Activated gamma-delta T cell treated with Interleukin-2 at 50 U/mL for 16 hours (primary cell): ENCODE results near the gene C1orf216.
"Not testable (repeated sequence)": the region's sequence is repeated elsewhere in the genome, so short reads cannot be mapped to it uniquely, and the experiment has no call there.

Source experiments
- DNase-seq: peaks from one replicate; pipeline ENCODE4 v3.0.0-alpha.2; 2020

The C1orf216 gene

DNA sequence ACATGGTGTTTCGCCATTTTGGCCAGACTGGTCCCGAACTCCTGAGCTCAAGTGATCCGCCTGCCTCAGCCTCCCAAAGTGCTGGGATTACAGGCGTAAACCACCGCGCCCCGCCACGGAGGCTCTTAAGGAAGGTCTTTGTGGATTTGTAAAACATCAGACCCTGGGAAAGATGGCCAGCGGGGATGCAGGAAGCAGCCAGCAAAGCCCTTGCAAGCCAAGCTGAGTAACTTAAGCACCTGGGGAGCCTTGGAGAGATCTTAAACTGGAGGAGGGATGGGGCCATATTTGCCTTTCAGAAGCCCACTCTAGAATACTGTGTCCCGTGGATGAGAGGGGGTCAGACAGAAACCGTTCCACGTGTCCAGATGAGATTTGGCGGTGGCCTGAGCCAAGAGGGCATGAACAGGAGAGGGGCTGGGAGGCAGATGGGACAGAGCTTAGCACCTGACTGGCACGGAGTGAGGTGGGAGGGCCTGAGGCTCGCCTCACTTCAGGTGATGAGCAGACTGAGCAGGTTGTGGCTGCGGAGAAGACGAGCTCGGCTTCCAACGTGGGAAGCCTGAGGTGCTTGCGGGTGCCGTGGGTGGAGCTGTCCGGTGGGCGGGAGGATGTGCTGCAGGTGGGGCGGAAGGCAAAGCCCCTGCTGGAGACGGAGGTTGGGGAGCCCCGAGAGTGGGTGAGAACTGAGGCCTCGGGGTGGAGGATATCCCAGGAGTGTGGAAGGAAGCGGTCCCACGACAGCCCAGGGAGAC lies 11.7 kb downstream of the C1orf216 start:
- DNase-seq = peak; percentile 46

DNA sequence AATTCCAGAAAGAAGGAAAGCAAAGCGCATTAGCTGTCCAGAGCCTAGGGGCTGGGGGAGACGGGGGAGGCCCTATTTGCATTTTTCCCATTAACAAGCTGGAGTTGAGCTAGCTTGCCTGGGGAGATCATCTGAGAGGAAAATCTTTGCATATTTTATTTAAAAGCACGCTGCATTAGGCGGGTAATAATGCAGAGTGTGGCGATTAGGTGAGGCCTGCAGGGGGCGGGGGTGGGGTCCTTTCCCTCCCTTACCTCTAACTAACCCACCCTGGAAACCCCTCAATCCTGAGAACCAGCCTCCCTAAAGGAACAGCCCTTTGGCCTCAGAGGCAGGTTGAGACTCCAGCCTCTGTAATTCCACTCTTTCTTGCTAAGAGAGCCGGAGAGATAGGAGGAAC lies 16.2 kb downstream of the C1orf216 start:
- DNase-seq = no peak

DNA sequence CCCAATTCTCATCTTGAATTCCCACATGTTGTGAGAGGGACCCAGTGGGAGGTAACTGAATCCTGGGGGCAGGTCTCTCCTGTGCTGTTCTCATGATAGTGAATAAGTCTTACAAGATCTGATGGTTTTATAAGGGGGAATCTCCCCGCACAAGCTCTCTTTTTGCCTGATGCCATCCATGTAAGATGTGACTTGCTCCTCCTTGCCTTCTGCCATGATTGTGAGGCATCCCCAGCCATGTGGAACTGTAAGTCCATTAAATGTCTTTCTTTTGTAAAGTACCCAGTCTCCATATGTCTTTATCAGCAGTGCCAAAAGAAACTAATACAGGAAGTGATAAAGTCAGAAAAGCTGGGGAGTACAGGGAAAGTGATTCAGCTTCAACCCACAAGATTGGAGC lies 19.5 kb downstream of the C1orf216 start:
- DNase-seq = not testable (repeated sequence)

DNA sequence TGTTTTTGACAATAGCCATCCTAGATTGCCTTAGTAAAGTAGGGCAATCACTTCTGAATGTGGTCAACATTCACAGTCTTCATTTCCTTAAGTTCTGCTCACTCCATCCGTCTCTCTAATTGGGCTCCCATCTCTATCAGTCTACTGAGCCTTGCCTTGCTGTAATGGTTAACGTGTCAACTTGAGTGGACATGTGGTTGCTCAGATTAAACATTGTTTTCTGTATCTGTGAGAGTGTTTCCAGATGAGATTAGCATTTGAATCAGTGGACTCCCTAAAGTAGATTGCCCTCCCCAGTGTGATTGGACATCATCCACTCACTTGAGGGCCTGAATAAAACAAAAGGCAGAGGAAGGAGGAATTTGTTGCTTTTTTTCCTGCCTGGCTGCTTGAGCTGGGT lies 26.4 kb downstream of the C1orf216 start:
- no peak for DNase-seq

DNA sequence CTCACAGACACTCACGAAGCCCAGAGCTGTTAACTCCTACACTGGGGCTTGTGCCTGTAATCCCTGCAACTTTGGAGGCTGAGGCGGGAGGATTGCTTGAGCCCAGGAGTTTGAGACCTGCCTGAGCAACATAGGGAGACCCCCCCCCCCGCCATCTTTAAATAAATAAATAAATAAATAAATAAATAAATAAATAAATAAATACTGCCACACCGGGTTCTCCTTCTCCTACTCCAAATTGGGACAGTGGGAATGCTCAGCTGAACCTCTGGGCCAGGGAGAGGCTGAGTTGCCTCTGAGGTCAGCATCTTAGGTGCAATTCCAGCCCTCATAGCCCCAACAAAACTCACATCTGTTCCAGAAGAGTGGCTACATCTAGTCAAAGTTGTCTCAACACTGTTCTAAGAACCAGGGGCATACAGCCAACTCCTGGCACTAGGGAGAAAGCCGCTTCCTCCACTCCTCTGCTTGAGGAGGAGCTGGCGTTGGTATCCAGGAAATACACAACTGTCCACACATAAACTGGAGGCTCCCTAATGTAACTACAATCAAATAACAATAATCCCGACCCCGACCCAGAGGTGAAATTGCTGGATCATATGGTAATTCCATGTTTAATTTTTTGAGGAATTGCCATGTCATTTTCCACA lies 27.0 kb downstream of the C1orf216 start:
- no peak for DNase-seq

DNA sequence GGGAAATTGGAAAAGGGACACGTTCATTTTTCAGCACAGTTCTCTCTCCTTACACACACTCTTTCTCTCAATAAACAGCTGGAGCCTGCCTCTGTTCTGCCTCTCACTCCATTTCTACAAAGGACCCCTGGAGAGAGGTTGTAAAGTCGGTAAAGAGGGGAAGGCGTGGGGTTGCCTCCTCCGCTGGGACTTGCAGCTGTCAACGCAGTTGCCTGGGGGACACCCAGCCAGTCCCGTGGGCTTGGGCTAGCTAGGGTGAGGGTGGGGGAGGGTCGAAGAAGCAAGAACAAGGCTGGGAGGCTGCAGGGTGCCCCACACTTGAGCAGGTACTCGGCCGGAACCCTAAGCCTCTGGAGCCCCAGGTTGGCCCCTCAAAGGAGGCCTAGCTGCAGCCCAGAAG lies 27.6 kb downstream of the C1orf216 start:
- DNase-seq = no peak

DNA sequence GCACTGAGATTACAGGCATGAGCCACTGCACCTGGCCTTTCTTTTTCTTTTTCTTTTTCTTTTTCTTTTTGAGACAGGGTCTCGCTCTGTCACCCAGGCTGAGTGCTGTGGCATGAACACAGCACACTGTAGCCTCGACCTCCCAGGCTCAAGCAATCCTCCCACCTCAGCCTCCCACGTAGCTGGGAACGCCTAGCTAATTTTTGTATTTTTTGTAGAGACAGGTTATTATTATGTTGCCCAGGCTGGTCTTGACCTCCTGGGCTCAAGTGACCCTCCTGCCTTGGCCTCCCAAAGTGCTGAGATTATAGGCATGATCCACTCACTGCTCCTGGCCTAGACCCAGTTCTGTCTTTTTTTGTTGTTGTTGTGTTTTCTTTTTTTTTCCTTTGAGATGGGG lies 28.6 kb downstream of the C1orf216 start:
- DNase-seq = not testable (repeated sequence)

DNA sequence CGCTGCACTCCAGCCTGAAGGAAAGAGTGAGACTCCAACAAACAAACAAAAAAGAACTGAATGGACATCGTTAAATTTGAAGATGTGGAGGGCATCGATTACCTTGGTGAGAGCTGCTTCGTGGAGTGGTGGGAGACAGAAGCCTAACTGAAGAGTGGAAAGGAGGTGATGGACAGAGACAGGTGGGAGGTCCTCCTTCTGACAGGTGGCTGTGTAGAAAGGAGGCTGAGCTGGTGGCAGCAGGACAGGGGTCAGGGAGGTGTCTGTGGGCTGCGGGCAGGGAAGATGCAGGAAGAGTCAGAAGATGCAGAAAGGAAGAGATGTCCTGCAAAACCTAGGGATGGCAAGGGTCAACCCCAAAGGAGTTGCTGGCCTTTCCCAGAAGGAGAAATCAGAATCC lies 30.5 kb downstream of the C1orf216 start:
- no peak for DNase-seq

DNA sequence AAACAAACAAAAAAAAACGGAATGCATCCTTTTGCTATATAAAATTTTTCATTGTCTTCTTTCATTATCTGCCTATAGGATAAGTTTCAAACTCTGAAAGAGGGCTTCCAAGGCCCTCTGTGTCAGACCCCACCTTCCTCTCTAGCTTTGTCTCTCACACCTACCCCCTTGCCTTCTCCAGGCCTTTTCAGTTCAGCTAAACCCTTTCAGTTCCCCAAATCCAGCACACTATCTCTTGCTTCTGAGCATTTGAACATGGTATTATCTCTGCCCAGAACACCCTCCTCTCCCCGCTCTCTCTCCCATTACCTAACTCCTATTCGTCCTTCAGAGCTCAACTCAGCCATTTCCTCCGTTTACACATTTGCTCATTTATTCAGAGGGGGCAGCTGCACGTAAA lies 35.7 kb downstream of the C1orf216 start:
- no peak for DNase-seq

DNA sequence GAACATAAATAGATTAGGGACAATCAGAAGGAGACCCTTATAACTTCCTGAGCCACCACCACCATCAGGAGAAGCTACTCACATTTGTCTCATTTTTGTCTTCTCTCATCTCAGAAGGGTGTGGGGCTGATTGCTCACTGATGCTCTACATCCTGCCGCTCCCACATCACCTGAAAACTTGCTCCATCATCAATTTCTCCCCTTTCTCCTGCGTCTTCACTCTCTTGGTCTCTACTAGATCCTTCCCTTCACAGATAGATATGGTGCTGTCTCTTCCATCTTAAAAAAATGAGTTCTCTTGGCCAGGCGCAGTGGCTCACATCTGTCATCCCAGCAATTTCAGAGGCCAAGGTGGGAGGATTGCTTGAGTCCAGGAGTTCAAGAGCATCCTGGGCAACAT lies 38.4 kb downstream of the C1orf216 start:
- no peak for DNase-seq

DNA sequence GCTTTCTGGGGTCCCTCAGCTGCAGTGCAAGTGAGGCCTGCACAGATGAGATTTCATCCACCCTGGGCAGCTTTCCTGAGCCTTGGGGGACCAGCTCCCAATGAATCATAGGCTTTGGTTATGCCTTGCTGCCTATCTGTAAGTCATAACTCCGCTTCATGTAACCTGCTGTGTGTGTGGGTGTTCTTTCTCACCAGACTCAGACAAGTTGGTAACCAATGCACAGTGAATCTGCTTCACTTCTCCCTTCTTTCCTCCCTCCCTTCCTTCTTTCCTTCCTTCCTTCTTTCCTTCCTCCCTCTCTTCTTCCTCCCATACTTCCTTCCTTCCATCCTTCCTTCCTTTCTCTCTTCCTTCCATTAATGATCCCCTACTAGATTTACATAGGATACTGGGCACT lies 42.9 kb downstream of the C1orf216 start:
- DNase-seq = no peak

DNA sequence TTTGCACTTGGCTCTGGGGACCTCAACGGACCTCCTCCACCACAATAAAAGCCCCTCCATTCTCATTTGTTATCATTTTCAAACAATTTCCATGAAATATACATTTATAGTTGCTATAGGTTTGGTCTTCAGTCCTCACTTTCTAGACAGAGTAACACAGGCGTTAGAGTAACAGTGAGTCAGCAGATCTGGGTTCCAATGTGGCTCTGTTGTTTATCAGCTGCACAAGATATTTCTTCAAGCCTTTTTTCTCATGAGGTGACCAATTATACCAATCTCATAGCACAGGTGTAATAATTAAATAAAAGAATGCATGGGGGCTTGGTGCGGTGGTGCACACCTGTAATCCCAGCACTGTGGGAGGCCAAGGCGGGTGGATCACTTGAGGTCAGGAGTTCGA lies 44.6 kb downstream of the C1orf216 start:
- DNase-seq = no peak

DNA sequence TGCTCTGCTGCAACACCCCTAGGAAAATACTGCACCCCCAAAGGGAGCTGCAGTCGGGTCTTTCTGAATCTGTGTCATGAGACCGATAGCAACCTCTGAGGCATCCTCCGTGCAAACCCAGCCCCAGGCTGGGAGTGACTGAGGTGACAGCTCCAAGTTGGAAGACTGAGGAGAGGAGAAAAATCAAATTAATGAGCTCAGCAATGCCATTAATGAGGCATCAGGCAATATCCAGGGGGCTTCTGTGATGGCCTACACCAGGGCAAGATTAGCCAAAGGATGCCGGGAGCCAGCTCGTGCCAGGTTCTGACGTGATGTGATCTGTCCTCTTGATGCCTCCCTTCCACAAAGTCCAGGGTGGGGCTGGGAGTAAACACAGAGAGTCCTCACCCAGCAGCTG lies 46.6 kb downstream of the C1orf216 start:
- no peak for DNase-seq

DNA sequence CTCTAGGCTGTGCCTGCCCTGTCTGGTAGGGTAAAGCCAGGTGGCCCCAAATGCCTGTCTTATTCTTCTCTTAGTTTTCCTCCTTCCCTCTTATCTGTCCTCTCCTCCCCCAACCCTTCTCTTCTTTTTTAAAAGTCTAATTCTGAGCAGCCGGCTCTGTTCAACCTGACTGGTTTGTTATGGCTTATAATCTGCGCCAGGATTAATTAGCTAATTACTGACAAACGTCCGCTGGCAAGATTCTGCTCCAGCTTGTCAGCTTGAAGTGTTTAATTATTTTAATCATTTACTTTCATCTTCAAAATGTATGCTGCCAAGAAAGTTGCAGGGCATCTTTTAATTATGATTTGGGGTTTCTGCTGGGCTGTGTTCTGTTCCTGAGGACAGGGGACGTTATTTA lies 50.2 kb downstream of the C1orf216 start:
- DNase-seq = no peak

DNA sequence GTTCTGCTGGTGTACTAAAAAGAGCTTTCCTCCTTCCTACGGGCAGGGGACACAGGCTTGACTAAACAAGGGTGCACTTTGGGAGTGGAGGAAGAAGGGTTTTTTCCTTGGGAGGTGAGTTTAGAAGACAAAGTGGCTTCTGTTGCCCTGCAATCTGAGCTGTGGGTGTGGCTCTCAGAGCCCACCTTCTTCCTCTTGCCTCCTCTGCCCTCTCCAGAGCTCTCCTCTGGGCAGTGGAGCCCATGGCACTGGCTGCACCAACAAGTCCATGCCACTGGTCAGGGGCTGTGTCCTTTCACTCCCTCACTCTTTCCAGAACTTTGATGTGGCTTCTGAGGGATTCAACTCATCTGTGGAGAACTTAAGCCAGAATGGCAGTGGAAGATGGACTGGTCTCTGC lies 51.8 kb downstream of the C1orf216 start:
- no peak for DNase-seq

DNA sequence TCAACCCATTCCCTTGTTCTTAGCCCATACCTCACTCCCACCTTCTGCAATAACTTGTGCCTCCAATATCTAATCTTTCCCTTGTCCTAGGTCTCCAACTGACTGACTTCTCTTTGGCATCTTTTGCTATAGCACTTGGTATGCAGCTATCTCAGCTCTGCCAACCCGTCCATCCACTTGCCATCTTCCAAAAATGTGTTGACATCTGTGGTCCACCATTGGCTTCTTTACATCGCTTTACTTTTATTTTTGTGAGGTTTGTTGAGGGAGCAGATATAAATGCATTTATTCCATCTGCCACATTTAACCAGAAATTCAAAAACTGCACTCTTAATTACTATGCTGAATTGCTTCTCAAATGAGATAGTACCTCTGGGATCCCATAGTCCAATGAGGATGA lies 52.5 kb downstream of the C1orf216 start:
- DNase-seq = no peak
